ENCODE data around the gene ZBTB42.

The ZBTB42 gene

GRCh38 chr14:104795781-104796686, 4.9 kb upstream of the ZBTB42 start:
- no peak for DNase-seq (ENCODE audit: low spot score)

DNA sequence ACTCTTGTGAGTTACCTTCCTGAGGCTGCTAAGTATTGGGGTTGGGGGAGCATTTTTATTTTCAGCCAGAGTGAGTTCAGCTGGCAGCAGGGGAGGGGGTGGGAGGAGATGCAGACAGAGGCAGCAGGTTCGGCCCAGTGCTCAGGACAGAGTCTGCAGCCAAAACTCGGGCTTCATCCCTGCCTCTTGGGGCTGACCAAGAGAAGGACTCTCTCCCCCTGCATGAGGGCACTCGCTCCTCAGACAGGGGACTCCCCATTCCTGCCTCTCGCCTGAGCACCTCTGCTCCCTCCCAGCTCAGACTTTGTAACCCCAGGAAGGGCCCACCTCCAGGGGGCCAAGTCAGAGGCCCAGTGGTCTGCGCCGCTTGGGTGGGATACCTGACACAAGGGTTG, 4.2 kb upstream of the ZBTB42 start:
- DNase-seq (ENCODE audit: low spot score) = no peak

DNA sequence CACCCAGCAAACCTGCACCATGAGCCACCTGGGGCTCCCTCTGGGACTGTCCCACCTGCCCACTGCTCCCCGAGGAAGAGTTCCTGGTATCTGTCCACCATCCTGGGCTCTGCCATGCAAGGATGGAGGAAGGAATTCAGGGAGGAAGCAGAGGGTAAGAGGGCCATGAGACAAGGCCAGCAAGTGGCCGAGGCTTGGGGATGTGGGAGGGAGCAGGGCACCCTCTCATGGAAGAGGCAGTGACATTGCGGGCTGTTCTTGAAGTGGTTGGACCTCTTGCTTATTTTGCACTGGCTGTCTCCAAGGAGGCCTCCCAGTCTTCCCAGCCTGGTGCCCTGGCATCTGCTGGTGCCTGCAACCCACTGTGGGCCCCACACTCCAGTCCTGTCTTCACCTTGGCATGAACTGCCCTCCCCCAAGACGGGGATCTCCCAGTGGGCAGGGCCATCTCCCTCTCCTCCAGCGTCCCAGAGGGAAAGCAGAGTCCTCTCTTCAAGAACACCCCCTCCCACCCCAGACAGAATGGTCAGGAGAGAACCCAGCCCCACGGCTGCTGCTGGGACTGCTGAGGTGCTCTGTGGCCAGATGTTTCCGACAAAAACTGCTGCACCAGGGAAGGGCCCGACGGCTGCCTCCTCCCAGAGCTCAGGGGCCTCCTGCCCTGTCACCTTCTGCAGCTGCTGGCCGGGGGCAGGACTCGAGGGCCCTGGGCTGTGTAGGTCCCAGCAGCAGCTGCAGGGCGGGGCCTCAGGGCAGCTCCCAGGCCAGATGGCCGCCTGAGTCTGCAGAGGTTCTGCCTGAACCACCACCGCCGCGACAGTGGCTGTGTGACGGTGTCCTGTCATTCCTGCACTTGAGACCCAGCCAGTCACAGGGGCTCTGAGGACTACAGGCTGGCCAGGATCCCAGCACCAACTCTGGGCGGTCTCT, 3.5 kb upstream of the ZBTB42 start:
- DNase-seq (ENCODE audit: low spot score) = no peak

DNA sequence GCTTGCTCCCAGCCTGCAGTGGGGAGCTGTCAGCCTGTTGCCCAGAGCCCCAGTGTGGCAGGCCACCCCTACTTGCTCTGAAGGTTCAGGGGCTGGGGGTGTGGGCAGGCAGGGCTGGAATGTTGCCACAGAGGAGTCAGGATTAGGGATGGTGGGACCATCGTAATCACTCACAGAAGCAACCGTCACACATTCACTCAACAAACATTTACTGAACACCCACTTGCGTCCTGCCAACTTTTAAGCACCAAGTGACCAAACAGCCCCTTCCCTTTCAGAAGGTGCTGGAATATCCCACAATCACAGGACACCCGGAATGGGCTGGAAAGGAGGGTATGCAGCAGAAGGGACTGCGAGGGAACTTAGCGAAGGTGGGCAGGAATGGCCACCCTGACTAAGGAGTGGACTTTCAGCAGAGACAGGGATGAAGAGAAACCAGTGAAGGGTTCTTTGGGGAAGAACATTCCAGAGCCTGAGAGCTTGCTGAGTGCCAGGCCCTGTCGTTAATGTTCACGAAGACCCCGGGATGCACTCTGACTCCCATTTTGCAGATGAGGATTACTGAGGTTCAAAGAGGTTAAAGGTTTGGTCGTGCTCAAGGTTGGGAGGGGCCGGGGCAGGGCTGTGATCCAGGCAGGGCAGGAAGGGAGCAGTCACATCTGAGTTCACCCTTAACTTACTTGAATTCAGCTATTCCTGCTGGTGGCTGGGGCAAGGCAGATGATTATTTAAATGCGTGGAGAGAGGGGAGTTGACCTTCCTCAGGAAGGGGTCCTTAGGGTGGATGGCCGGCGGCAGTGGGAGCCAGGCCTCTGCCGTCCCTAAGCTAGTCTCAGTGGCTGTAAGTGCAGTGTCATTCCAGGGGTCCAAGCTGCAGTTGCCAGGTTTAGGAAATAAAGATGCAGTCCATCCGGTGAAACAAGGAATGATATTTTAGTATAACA, 2.3 kb upstream of the ZBTB42 start:
- DNase-seq (ENCODE audit: low spot score) = no peak

GRCh38 chr14:104799244-104800014, 1.5 kb upstream of the ZBTB42 start:
- no peak for DNase-seq (ENCODE audit: low spot score)

DNA sequence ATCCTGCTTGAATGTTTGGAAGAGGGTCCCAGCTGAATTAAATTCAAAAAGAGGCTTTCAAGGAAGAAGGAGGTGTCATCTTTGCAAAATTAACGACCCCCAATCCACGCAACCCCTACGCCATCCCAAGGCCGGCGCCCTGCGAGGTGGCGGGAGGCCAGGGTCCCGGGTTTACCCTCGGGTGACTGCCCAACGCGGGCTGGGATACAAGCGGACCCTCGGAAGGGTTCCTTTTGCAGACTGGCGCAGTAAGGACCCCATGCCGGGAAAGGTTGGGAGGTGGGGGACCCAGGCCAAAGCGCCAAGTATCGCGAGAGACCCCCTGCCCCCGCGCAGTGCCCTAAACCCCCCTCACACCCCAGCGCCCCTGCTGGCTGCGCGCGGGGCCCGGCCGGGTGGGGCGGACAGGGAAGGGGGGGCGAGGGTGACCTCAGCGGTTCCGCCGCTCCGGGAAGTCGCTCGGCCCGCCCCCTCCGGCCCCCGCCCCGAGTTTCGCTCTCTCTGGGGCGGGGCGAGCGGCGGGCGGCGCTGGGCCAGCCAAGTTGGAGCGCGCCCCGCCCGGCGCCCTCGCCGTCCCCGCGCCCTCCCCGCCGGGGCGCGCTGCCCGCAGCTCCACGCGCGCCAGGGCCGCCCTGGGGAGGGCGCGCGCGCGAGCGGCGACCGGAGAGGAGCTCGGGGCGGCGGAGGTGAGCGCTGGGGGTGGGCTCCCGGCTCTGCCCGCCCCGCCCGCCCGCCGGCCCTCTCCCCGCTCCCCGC, 708 bp upstream of the ZBTB42 start:
- no peak for DNase-seq (ENCODE audit: low spot score)

GRCh38 chr14:104801520-104802393, 856 bp downstream of the ZBTB42 start:
- no peak for DNase-seq (ENCODE audit: low spot score)

GRCh38 chr14:104802394-104803184, 1.7 kb downstream of the ZBTB42 start:
- DNase-seq (ENCODE audit: low spot score) = no peak

- DNase-seq (ENCODE audit: low spot score) = no peak
These were observed 2.5 kb downstream of the ZBTB42 start for GRCh38 chr14:104803280-104803911.

DNA sequence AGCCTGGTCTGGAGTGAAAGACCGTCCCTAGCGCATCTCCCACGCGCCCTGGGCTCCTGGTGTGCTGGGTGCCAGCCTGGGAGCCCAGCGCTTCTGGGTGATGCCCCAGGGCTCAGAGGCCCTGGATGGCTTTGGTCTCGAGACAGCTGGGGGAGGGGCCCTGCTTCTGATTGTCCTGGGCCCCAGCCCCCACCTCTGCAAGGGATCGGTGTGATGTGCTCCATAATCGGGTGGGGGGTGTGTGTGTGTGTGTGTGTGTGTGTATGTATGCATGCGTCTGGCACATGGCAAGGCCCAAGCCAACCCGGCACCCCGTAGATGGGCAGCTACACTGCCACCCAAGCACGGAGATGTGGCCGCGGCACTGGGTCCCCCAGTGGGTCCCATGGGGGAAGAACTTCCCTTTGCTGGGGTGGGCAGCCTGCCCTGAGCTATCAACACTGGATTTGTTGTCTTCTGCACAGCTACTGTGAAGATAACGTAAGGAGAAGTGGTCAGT, 3.1 kb downstream of the ZBTB42 start:
- no peak for DNase-seq (ENCODE audit: low spot score)

- DNase-seq (ENCODE audit: low spot score) = no peak
These were observed 3.8 kb downstream of the ZBTB42 start for GRCh38 chr14:104804481-104805325.

DNA sequence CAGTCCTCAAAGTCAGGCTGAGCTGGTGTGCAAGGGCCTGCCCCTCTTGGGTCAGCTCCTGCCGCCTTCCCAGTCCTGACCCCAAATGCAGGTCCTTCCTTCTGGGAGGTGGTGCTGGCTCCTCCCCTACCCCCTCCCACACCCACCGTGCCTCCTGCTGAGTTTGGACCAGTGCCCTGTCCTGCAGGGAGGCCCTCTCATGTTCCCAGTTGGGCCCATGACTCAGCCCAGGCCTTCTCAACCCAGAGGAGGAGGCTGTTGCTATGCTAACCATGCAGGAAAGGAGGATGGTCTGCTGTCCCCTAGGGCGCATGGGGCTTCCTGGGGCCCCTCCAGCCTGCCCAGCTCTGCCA, 4.4 kb downstream of the ZBTB42 start:
- no peak for DNase-seq (ENCODE audit: low spot score)

GRCh38 chr14:104805941-104806624, 5.2 kb downstream of the ZBTB42 start:
- no peak for DNase-seq (ENCODE audit: low spot score)

DNA sequence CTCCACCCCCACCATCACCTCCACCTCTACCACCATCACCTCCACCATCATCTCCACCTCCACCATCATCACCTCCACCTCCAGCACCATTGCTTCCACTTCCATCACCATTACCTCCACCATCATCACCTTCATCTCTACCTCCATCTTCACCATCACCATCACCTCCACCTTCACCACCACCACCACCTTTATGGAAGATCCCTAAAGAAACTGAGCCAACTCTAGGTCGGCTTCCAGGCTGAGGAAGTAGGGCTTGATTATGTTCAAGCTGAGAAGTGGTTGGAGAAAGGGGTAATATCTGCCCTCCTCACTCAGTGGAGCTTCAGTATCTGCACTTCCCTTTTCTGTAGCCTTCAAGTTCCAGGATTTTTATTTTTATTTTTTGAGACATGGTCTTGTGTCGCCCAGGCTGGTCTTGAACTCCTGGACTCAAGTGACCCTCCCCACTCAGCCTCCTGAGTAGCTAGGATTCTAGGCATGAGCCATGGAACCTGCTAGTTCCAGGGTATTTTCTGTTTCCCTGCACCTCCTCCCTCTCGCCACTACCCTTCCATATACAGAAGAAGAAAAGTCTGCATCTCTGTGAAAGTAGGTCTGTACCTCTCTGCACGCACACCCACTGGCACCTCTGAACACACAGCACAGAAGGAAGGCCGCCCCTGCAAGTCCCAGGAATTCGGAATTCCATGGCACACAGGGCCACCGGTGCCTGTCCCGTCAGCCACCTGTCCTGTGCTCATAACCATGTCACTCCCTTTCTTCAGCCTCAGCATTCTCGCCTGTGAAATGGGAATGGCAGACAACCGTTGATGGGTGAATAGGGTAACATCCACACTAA, 5.9 kb downstream of the ZBTB42 start:
- DNase-seq (ENCODE audit: low spot score) = no peak

DNA sequence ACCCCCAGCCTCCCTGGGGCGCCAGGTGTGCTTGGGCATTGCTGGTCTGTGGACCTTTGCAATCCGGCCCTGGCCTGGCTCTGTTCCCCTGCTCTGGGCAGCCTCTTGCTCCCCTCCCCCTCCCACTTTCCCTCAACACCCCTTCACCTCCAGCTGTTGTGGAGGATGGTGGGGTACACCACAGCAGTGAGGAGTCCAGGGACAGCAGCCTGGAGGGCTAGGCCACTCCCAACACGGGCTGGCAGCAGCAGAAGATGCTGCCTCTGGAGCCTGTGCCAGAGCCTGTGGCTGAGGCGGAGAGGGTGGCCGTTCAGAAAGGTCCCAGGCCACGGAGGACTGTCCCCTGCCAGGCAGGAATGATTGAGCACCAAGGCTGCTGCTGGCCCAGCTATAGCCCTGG, 7.6 kb downstream of the ZBTB42 start:
- no peak for DNase-seq (ENCODE audit: low spot score)

All from pons (tissue), 1 donor.